H1 (cell line): Measurements from ENCODE around the gene ADCY7. TPM values are rescaled to one million over a fixed set of nuclear protein-coding genes. Genes with fewer than 3 reads are reported as not detected.

Experiments
- CTCF ChIA-PET: fragments of 300-600 bp; sonication (Branson Sonifier 250); formaldehyde crosslinking; loops from one replicate; lab custom pipeline; 2021; ENCODE audit not compliant: partially characterized antibody; lab: Charles Lee
- POLR2A ChIA-PET: fragments of 300-600 bp; sonication (Branson Sonifier 250); formaldehyde crosslinking; loops from one replicate; lab custom pipeline; 2021; ENCODE audit warnings: inconsistent platforms; ENCODE audit not compliant: partially characterized antibody; lab: Charles Lee
- DNase-seq, 2 experiments: peaks; one replicate each; pipeline versions ENCODE4 v3.0.0 to v3.0.0-alpha.2; 2010 to 2022; ENCODE audit warnings: low spot score in 2 of 2, low read depth in 1 of 2, mixed read lengths in 1 of 2
- FAIRE-seq: peaks from 2 replicates; lab custom pipeline; 2011; peaks lifted over from hg19 to GRCh38; lab: Jason Lieb, UNC
- H2AFZ ChIP-seq: 2 replicates; pipeline ENCODE4 v1.8.1; 2012; ENCODE audit warnings: low read length, inconsistent platforms
- H2AK5ac ChIP-seq: 2 replicates; pipeline ENCODE4 v1.6.1; 2013; ENCODE audit warnings: low read depth, low read length
- H2BK120ac ChIP-seq: replicated peaks from 2 replicates; pipeline ENCODE3; 2013; ENCODE audit warnings: low read depth, low read length, inconsistent platforms
- H2BK12ac ChIP-seq: 2 replicates; pipeline ENCODE4 v1.6.1; 2013; ENCODE audit warnings: low read depth, low read length
- H2BK15ac ChIP-seq: 2 replicates; pipeline ENCODE4 v1.6.1; 2013; ENCODE audit warnings: low read length
- H2BK20ac ChIP-seq: 2 replicates; pipeline ENCODE4 v1.6.1; 2013; ENCODE audit warnings: low read length
- H2BK5ac ChIP-seq: 2 replicates; pipeline ENCODE4 v1.6.1; 2013; ENCODE audit warnings: low read depth, low read length
- H3K14ac ChIP-seq: 2 replicates; pipeline ENCODE4 v1.6.1; 2013; ENCODE audit warnings: inconsistent platforms; ENCODE audit not compliant: insufficient read length
- H3K18ac ChIP-seq: 2 replicates; pipeline ENCODE4 v1.6.1; 2013; ENCODE audit warnings: low read length; ENCODE audit errors: extremely low read depth
- H3K23ac ChIP-seq: 2 replicates; pipeline ENCODE4 v1.6.1; 2013; ENCODE audit warnings: inconsistent platforms; ENCODE audit not compliant: insufficient read length
- H3K23me2 ChIP-seq: 2 replicates; pipeline ENCODE4 v1.6.1; 2013; ENCODE audit warnings: low read depth, low read length
- H3K27ac ChIP-seq: 2 replicates; pipeline ENCODE4 v1.6.1; 2011; ENCODE audit warnings: low read depth, low read length, inconsistent platforms
- H3K27me3 ChIP-seq, 4 experiments: replicated peaks in 1 of 4; 1 replicate in 1 of 4; 2 replicates in 3 of 4; pipeline versions ENCODE4 v1.6.1 to v1.8.1; 2011 to 2013; ENCODE audit warnings: low read length in 3 of 4, mild to moderate bottlenecking in 3 of 4, inconsistent platforms in 2 of 4, mixed read lengths in 2 of 4, moderate library complexity in 1 of 4; ENCODE audit not compliant: control insufficient read depth in 3 of 4, insufficient read depth in 3 of 4; ENCODE audit errors: extremely low read depth in 1 of 4
- H3K36me3 ChIP-seq, 4 experiments: 2 replicates each; pipeline versions ENCODE4 v1.6.1 to v1.8.1; 2011 to 2013; ENCODE audit warnings: mild to moderate bottlenecking in 4 of 4, low read length in 3 of 4, moderate library complexity in 2 of 4, control low read depth in 1 of 4, inconsistent platforms in 1 of 4; ENCODE audit not compliant: insufficient read depth in 4 of 4, control insufficient read depth in 2 of 4
- H3K4ac ChIP-seq: replicated peaks from 2 replicates; pipeline ENCODE3; 2013; ENCODE audit warnings: low read length, low read depth, mixed read lengths, inconsistent platforms; ENCODE audit not compliant: insufficient read length
- H3K4me1 ChIP-seq, 4 experiments: replicated peaks in 1 of 4; 1 replicate in 1 of 4; 2 replicates in 3 of 4; pipeline versions ENCODE4 v1.6.1 to v1.8.1; 2011 to 2013; ENCODE audit warnings: low read length in 3 of 4, inconsistent platforms in 2 of 4, mixed read lengths in 1 of 4; ENCODE audit not compliant: insufficient read depth in 4 of 4, control insufficient read depth in 3 of 4
- H3K4me2 ChIP-seq, 2 experiments: 2 replicates each; pipeline versions ENCODE4 v1.6.1 to v1.8.1; 2011 to 2013; ENCODE audit warnings: low read depth in 2 of 2, low read length in 2 of 2, control low read depth in 1 of 2, inconsistent platforms in 1 of 2, mild to moderate bottlenecking in 1 of 2; ENCODE audit not compliant: insufficient read depth in 1 of 2
- H3K4me3 ChIP-seq, 4 experiments: fragments of 200-600, 300-600 bp in 1 of 4; sonication (generic), shearing (Covaris generic), sonication (Bioruptor Twin) in 1 of 4; 2 replicates each; pipeline versions ENCODE4 v1.5.1 to v1.8.1; 2011 to 2016; ENCODE audit warnings: low read length in 4 of 4, low read depth in 3 of 4, control low read depth in 2 of 4, inconsistent platforms in 2 of 4, mild to moderate bottlenecking in 2 of 4, mixed read lengths in 1 of 4, moderate library complexity in 1 of 4; ENCODE audit not compliant: insufficient read depth in 2 of 4; ENCODE audit errors: extremely low read depth in 1 of 4
- H3K56ac ChIP-seq: replicated peaks from 2 replicates; pipeline ENCODE3; 2013; ENCODE audit warnings: low read depth, mild to moderate bottlenecking, mixed read lengths, low read length, inconsistent platforms; ENCODE audit not compliant: insufficient read length
- H3K79me1 ChIP-seq: 2 replicates; pipeline ENCODE4 v1.6.1; 2013; ENCODE audit warnings: low read depth, low read length, control low read depth
- H3K79me2 ChIP-seq, 2 experiments: 2 replicates each; pipeline versions ENCODE4 v1.6.1 to v1.8.1; 2012 to 2013; ENCODE audit warnings: low read length in 2 of 2, mild to moderate bottlenecking in 2 of 2, inconsistent platforms in 1 of 2; ENCODE audit not compliant: insufficient read depth in 2 of 2, control insufficient read depth in 1 of 2
- H3K9ac ChIP-seq, 4 experiments: replicated peaks in 1 of 4; 1 replicate in 1 of 4; 2 replicates in 3 of 4; pipeline versions ENCODE4 v1.6.1 to v1.8.1; 2011 to 2013; ENCODE audit warnings: low read depth in 3 of 4, low read length in 3 of 4, control low read depth in 2 of 4, mild to moderate bottlenecking in 2 of 4, moderate library complexity in 2 of 4, inconsistent platforms in 1 of 4; ENCODE audit errors: extremely low read depth in 1 of 4
- H3K9me3 ChIP-seq, 2 experiments: 2 replicates each; pipeline versions ENCODE4 v1.6.1 to v1.8.1; 2012 to 2013; ENCODE audit warnings: mild to moderate bottlenecking in 2 of 2, moderate library complexity in 2 of 2, control low read depth in 1 of 2, inconsistent platforms in 1 of 2, low read depth in 1 of 2, low read length in 1 of 2, mixed read lengths in 1 of 2; ENCODE audit not compliant: insufficient read depth in 2 of 2
- H4K20me1 ChIP-seq, 2 experiments: replicated peaks in 1 of 2; 2 replicates each; pipeline versions ENCODE3 to v1.8.1; 2011 to 2013; ENCODE audit warnings: inconsistent platforms in 2 of 2, low read length in 2 of 2, mild to moderate bottlenecking in 1 of 2; ENCODE audit not compliant: insufficient read depth in 2 of 2, control insufficient read depth in 1 of 2
- H4K5ac ChIP-seq: 2 replicates; pipeline ENCODE4 v1.6.1; 2013; ENCODE audit warnings: low read length, low read depth, mixed read lengths, inconsistent platforms; ENCODE audit not compliant: insufficient read length
- H4K8ac ChIP-seq: 2 replicates; pipeline ENCODE4 v1.8.0; 2013; ENCODE audit warnings: mild to moderate bottlenecking, moderate library complexity, low read length, inconsistent platforms; ENCODE audit not compliant: insufficient read depth; ENCODE audit errors: extremely low read depth
- H4K91ac ChIP-seq: replicated peaks from 2 replicates; pipeline ENCODE3; 2013; ENCODE audit warnings: low read length, mixed read lengths, inconsistent platforms; ENCODE audit not compliant: insufficient read length
- BRCA1 ChIP-seq: IDR thresholded peaks from 2 replicates; pipeline ENCODE4 v1.6.1; 2012; ENCODE audit warnings: low read depth, low read length, improper control_type of control experiment
- CHD2 ChIP-seq: IDR thresholded peaks from 2 replicates; pipeline ENCODE4 v1.6.1; 2012; ENCODE audit warnings: low read length, improper control_type of control experiment
- CREB1 ChIP-seq: IDR thresholded peaks from 2 replicates; pipeline ENCODE4 v1.6.1; 2012; ENCODE audit warnings: inconsistent platforms
- EGR1 ChIP-seq: IDR thresholded peaks from 2 replicates; pipeline ENCODE4 v1.6.1; 2011; ENCODE audit warnings: low read depth, low read length, borderline replicate concordance
- EZH2 ChIP-seq: fragments of 200-600 bp; sonication (generic); IDR thresholded peaks from 2 replicates; pipeline ENCODE4 v1.7.1; 2012; ENCODE audit warnings: low read depth, mild to moderate bottlenecking, moderate library complexity, low read length, inconsistent platforms; ENCODE audit not compliant: severe bottlenecking
- GABPA ChIP-seq: IDR thresholded peaks from 2 replicates; pipeline ENCODE4 v1.6.1; 2011; ENCODE audit warnings: mild to moderate bottlenecking, low read length, moderate library complexity, borderline replicate concordance; ENCODE audit not compliant: insufficient read depth
- HDAC2 ChIP-seq, 2 experiments: fragments of 300-600 bp in 1 of 2; sonication (generic) in 1 of 2; IDR thresholded peaks; 2 replicates each; pipeline ENCODE4 v1.6.1; 2011 to 2012; ENCODE audit warnings: low read depth in 2 of 2, low read length in 2 of 2, mild to moderate bottlenecking in 2 of 2, moderate library complexity in 2 of 2, borderline replicate concordance in 1 of 2, inconsistent platforms in 1 of 2
- JUND ChIP-seq: IDR thresholded peaks from 2 replicates; pipeline ENCODE4 v1.6.1; 2011; ENCODE audit warnings: mild to moderate bottlenecking, improper control_type of control experiment, low read length
- POLR2AphosphoS5 ChIP-seq: IDR thresholded peaks from 2 replicates; pipeline ENCODE4 v1.6.1; 2011; ENCODE audit warnings: low read depth, low read length
- RBBP5 ChIP-seq: IDR thresholded peaks from 2 replicates; pipeline ENCODE4 v1.7.1; 2012; ENCODE audit warnings: low read depth, mild to moderate bottlenecking, inconsistent platforms, low read length, moderate library complexity, borderline replicate concordance
- TBP ChIP-seq: IDR thresholded peaks from 2 replicates; pipeline ENCODE4 v1.6.1; 2011; ENCODE audit warnings: low read depth, low read length, improper control_type of control experiment
- YY1 ChIP-seq: IDR thresholded peaks from 2 replicates; pipeline ENCODE4 v1.6.1; 2011; ENCODE audit warnings: low read depth, mild to moderate bottlenecking, low read length
- WGBS, 2 experiments: shearing (Covaris generic) in 1 of 2; methylation state at CpG; one replicate each; pipeline versions ENCODE4 v1.1.6 to v1.1.7; 2013 to 2015; ENCODE audit warnings: low lambda C conversion rate in 2 of 2, mixed read lengths in 2 of 2, inconsistent platforms in 1 of 2, low coverage in 1 of 2, missing lambda C conversion rate in 1 of 2; ENCODE audit not compliant: insufficient replicate concordance in 2 of 2, insufficient coverage in 1 of 2, insufficient read length in 1 of 2; ENCODE audit errors: extremely low coverage in 1 of 2, missing lambda C conversion rate in 1 of 2; 5-methylcytosine and 5-hydroxymethylcytosine counted together
- polyA plus RNA-seq, 7 experiments: library from polyadenylated mRNA; depleted of rRNA in 3 of 7; stranded (reverse) in 5 of 7; unstranded in 2 of 7; fragments of >200 nt in 5 of 7; fragments of 200-250 nt in 2 of 7; gene quantifications; 1 replicate in 5 of 7; 2 replicates in 1 of 7; 4 replicates in 1 of 7; pipeline versions ENCODE4 v1.2.1 to v1.2.3, GENCODE V29; 2011 to 2013; ENCODE audit warnings: missing spikeins in 2 of 7, mixed read lengths in 2 of 7
- total RNA-seq: library from RNA; stranded (reverse); fragmentation: NEBNext Ultra II Directional; extraction: Animal tissue kit (Norgen Biotek cat#: 25700); gene quantifications from 2 replicates; pipeline ENCODE4 v1.2.1, GENCODE V29; 2021
- TF ChIP-seq, protein P1 (sequence below): IDR thresholded peaks from 2 replicates; pipeline ENCODE4 v1.6.1; 2012; ENCODE audit warnings: low read length, inconsistent platforms

ADCY7 gene
- total and polyA plus RNA-seq, 2 of the 8 experiments (the other 6 are each of a cell fraction or from before 2014, with no cell fraction given) = 2.4 to 5.1 TPM

DNA sequence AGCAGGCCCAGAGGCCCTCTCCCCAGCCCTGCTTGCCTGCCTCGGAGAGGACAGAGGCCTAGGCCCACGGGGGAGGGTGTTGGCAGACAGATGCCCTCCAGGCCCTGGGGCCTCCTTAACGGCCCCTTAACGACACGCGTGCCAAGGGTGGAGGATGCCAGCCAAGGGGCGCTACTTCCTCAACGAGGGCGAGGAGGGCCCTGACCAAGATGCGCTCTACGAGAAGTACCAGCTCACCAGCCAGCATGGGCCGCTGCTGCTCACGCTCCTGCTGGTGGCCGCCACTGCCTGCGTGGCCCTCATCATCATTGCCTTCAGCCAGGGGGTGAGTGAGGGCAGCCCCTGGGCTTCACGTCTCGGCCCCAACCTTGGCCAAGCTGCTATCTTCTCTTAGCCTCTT, 21.7 kb downstream of the ADCY7 start:
- CTCF ChIA-PET = interaction anchor here (0.8 to 1.1 kb wide), 3 partner anchors 9 to 14 kb away, joined by 3 read pairs; no protein-coding TSS in a partner anchor
- Histone ChIP-seq H3K18ac (no peak overlapping the region), H4K8ac (no peak overlapping the region), H4K20me1 (no peaks in the 10 kb centered on the region), H2AFZ (no peak overlapping the region), H3K9me3 (peaks cover 5 to 6% of the 10 kb centered on the region in 2 experiments; a peak in 3 of 4 replicates), H3K23ac (no peak overlapping the region), H3K23me2 (no peaks in the 10 kb centered on the region), H2BK12ac (no peak overlapping the region), H2BK5ac (no peak overlapping the region), H4K91ac (no peak overlapping the region), H3K27me3 (no peaks in the 10 kb centered on the region), H2BK15ac (no peak overlapping the region), H3K4ac (no peak overlapping the region), H3K56ac (no peak overlapping the region), H2BK120ac (no peak overlapping the region), H3K4me2 (no peak overlapping the region), H4K5ac (no peak overlapping the region), H3K4me1 (no peaks in the 10 kb centered on the region; a peak in 1 of 7 replicates), H2AK5ac (0 out of 2 replicates have a peak overlapping the region, but pooled peaks have one; percentile 48), H3K27ac (no peak overlapping the region), H2BK20ac (no peak overlapping the region), H3K14ac (no peak overlapping the region), H3K79me1 (no peaks in the 10 kb centered on the region; the same call in 1 of the 2 replicates), H3K4me3 (no peak overlapping the region), H3K36me3 (no peaks in the 10 kb centered on the region), H3K9ac (no peak overlapping the region), H3K79me2 (no peaks in the 10 kb centered on the region)
- POLR2A ChIA-PET = no interaction called here
- 92% methylated on average over 17 of the region's 17 CpGs; no CpG with 5 or more reads in 1 of the 2 experiments for WGBS, 2 experiments
- no peak for DNase-seq
- no peak for FAIRE-seq
- no peak for TF ChIP-seq CREB1
- no peak for TF ChIP-seq POLR2AphosphoS5
- TF ChIP-seq EGR1 = no peak
- TF ChIP-seq RBBP5 = no peak
- no peak for TF ChIP-seq HDAC2 (IDR thresholded peaks at IDR 0.05; ENCODE audit: borderline replicate concordance in 1 of 2, low read depth in 2 of 2, low read length in 2 of 2)
- no peak for TF ChIP-seq JUND
- TF ChIP-seq YY1 = no peak
- TF ChIP-seq CHD2 = no peak
- no peak for TF ChIP-seq GABPA
- TF ChIP-seq EZH2 = no peak
- TF ChIP-seq TBP = no peak
- TF ChIP-seq, protein P1, sequence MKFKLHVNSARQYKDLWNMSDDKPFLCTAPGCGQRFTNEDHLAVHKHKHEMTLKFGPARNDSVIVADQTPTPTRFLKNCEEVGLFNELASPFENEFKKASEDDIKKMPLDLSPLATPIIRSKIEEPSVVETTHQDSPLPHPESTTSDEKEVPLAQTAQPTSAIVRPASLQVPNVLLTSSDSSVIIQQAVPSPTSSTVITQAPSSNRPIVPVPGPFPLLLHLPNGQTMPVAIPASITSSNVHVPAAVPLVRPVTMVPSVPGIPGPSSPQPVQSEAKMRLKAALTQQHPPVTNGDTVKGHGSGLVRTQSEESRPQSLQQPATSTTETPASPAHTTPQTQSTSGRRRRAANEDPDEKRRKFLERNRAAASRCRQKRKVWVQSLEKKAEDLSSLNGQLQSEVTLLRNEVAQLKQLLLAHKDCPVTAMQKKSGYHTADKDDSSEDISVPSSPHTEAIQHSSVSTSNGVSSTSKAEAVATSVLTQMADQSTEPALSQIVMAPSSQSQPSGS = no peak
- no peak for TF ChIP-seq BRCA1
